Measurements from ENCODE around the gene RBM20. TPM values are rescaled to one million over a fixed set of nuclear protein-coding genes. Genes with fewer than 3 reads are reported as not detected.

Gene RBM20
- total RNA-seq, 1 experiment from 2014 or later = 0.17 TPM

GRCh38 chr10:110775020-110775375 lies 130.9 kb downstream of the RBM20 start:
- H3K4me2 ChIP-seq (ENCODE audit: insufficient read depth, insufficient read length, low read length) = no peak overlapping the region
- no peak overlapping the region for H3K14ac ChIP-seq (ENCODE audit: insufficient read depth, low read length)
- WGBS (ENCODE audit: extremely low coverage, insufficient read length, low lambda C conversion rate) = no CpG with 5 or more reads among the region's 4 CpGs
- no peak overlapping the region for H2BK120ac ChIP-seq (ENCODE audit: low read depth, low read length, poor library complexity, severe bottlenecking)
- no peak overlapping the region for H3K23ac ChIP-seq (ENCODE audit: insufficient read length, low read depth, low read length)
- no peak for DNase-seq
- Mint-ChIP-seq H3K4me3 (no peak overlapping the region), H3K27ac (no peak overlapping the region), H3K4me1 (no peaks in the 10 kb centered on the region), H3K27me3 (ENCODE audit: low read depth) (peaks cover 2% of the 10 kb centered on the region), H3K9me3 (no peaks in the 10 kb centered on the region), H3K36me3 (ENCODE audit: insufficient read depth in 1 of 3, low read depth in 3 of 3) (no peaks in the 10 kb centered on the region)
- H2AK5ac ChIP-seq (ENCODE audit: insufficient read length, low read length) = no peak overlapping the region
- no peaks in the 10 kb centered on the region for H4K20me1 ChIP-seq (ENCODE audit: control insufficient read depth, insufficient read depth, insufficient read length)
- TF ChIP-seq CTCF (conservative IDR thresholded peaks at IDR 0.05) = no peak
- no peak overlapping the region for H2BK12ac ChIP-seq (ENCODE audit: insufficient read length, low read depth, low read length)
- H3K56ac ChIP-seq (ENCODE audit: insufficient read length, low read depth, low read length) = no peak overlapping the region
- H4K5ac ChIP-seq (ENCODE audit: insufficient read length, low read depth, low read length) = no peak overlapping the region
- H3T11ph ChIP-seq (ENCODE audit: low read length) = no peak overlapping the region
- no peak overlapping the region for H3K9ac ChIP-seq (ENCODE audit: extremely low read depth, insufficient read length, low read length)
- no peak overlapping the region for H3K27ac ChIP-seq (ENCODE audit: insufficient read length, low read depth, low read length)
- no peaks in the 10 kb centered on the region for H3K9me3 ChIP-seq (ENCODE audit: control insufficient read depth, low read depth, low read length)
- H2BK5ac ChIP-seq (ENCODE audit: insufficient read length, low read length) = no peak overlapping the region
- no peak overlapping the region for H4K8ac ChIP-seq (replicated peaks; ENCODE audit: insufficient read length, low read depth, low read length)
- H3K4me1 ChIP-seq (ENCODE audit: insufficient read depth, low read length) = no peaks in the 10 kb centered on the region
- H2AFZ ChIP-seq (ENCODE audit: low read length) = no peak overlapping the region
- H3K27me3 ChIP-seq (ENCODE audit: insufficient read depth, low read length) = no peaks in the 10 kb centered on the region
- H2BK15ac ChIP-seq (ENCODE audit: low read depth, low read length) = no peak overlapping the region
- no peaks in the 10 kb centered on the region for H3K79me1 ChIP-seq (ENCODE audit: insufficient read depth, low read depth, low read length, poor library complexity, severe bottlenecking)
- no peak overlapping the region for H4K91ac ChIP-seq (ENCODE audit: insufficient read length, low read depth, low read length)
- H3K23me2 ChIP-seq (ENCODE audit: insufficient read length, low read depth, low read length, poor library complexity, severe bottlenecking) = no peaks in the 10 kb centered on the region
- H2BK20ac ChIP-seq (ENCODE audit: low read depth, low read length, poor library complexity, severe bottlenecking) = no peak overlapping the region
- no peak overlapping the region for H3K4ac ChIP-seq (ENCODE audit: low read depth, low read length)
- no peak overlapping the region for H3K18ac ChIP-seq (ENCODE audit: insufficient read length, low read depth, low read length)
- no peaks in the 10 kb centered on the region for H3K79me2 ChIP-seq (ENCODE audit: insufficient read depth, low read length)
